Erythroblast (primary cell): Measurements from ENCODE around the gene GALK1.

Experiments used
- GATA1 ChIP-seq: IDR thresholded peaks from 2 replicates; pipeline ENCODE4 v1.6.1; 2011; ENCODE audit warnings: low read depth, mild to moderate bottlenecking, control low read depth, low read length, moderate library complexity
- POLR2A ChIP-seq: IDR thresholded peaks from 2 replicates; pipeline ENCODE4 v1.6.1; 2011; ENCODE audit warnings: mild to moderate bottlenecking, low read length

GRCh38 chr17:75753514-75754377 is 11.2 kb downstream of the GALK1 start:
- TF ChIP-seq POLR2A (no peak), GATA1 (no peak)
